Endothelial cell of umbilical vein (primary cell): ENCODE data around the gene NAV2.

Experiments used
- JUN ChIP-seq: IDR thresholded peaks from 2 replicates; pipeline ENCODE4 v1.6.1; 2011; ENCODE audit warnings: borderline replicate concordance, low read depth; ENCODE audit not compliant: insufficient read length, insufficient read depth
- TF ChIP-seq, protein P1 (sequence below), 2 donors: IDR thresholded peaks; 1 replicate in 1 of 2; 2 replicates in 1 of 2; pipeline ENCODE4 v1.5.1; 2011; ENCODE audit warnings: low read length in 2 of 2, mild to moderate bottlenecking in 2 of 2, moderate library complexity in 2 of 2, control low read depth in 1 of 2, inconsistent platforms in 1 of 2, low read depth in 1 of 2; ENCODE audit not compliant: insufficient read depth in 1 of 2; ENCODE audit errors: extremely low read depth in 1 of 2

DNA sequence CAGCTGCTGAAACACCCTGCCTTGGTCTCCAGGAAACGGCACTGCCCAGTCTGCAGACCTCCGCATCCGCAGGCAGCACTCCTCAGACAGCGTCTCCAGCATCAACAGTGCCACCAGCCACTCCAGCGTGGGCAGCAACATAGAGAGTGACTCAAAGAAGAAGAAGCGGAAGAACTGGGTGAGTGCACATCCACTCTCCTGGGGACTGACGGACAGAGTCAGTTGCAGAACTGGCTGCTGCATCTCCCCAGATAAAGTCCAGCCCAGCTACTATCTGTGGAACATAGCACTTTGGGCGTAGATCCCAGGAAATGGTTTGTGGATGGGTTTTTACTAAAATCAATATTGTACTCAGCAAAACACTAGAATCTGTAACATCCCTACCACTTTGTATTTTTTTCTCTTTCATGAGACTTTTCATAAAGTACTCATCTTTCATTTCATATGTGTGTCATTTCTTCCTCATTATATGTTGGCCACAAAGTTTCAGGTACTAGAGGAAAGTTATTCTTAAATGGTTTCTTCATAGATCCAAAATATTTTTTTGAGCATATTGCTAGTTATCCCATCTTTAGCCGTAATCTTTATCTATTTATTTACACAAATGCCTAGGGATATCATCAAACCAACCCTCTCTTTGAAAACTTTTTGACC lies 367.5 kb downstream of the NAV2 start:
- TF ChIP-seq, protein P1, sequence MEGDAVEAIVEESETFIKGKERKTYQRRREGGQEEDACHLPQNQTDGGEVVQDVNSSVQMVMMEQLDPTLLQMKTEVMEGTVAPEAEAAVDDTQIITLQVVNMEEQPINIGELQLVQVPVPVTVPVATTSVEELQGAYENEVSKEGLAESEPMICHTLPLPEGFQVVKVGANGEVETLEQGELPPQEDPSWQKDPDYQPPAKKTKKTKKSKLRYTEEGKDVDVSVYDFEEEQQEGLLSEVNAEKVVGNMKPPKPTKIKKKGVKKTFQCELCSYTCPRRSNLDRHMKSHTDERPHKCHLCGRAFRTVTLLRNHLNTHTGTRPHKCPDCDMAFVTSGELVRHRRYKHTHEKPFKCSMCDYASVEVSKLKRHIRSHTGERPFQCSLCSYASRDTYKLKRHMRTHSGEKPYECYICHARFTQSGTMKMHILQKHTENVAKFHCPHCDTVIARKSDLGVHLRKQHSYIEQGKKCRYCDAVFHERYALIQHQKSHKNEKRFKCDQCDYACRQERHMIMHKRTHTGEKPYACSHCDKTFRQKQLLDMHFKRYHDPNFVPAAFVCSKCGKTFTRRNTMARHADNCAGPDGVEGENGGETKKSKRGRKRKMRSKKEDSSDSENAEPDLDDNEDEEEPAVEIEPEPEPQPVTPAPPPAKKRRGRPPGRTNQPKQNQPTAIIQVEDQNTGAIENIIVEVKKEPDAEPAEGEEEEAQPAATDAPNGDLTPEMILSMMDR (IDR thresholded peaks at IDR 0.05; ENCODE audit: extremely low read depth in 1 of 2, insufficient read depth in 1 of 2, low read depth in 1 of 2, low read length in 2 of 2) = no peak
- no peak for TF ChIP-seq JUN
